Hepatocyte (in vitro differentiated cells): ENCODE results near the gene LAMA3.

Experiments used
- CTCF ChIP-seq: fragments of 200-600 bp; sonication (generic); IDR thresholded peaks from 2 replicates; pipeline ENCODE4 v1.5.1; 2016; ENCODE audit warnings: antibody characterized with exemption, mild to moderate bottlenecking; ENCODE audit not compliant: poor library complexity
- EZH2 ChIP-seq: fragments of 200-600 bp; sonication (generic); IDR thresholded peaks from 2 replicates; pipeline ENCODE4 v1.6.1; 2016; ENCODE audit warnings: antibody characterized with exemption, mild to moderate bottlenecking, borderline replicate concordance

DNA sequence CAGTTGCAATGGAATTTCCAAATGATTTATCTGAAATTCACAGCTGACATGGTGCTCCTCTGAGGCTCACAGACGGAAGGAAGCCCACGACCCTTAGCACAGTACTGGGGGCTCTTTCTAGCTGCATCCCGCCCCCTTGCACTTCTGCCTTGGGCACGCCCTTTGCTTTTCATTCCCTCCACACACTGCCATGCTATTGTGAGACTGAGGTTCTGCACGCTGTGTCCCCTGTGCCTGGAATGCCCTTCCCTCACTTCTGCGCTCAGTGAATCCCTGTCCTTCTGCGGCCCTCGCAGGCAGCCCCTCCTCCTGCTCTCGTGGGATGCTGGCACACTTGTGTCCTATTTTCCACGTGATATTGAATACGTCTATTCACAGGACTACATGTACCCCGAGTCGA, 189.9 kb downstream of the LAMA3 start:
- TF ChIP-seq EZH2 (no peak), CTCF (no peak)
